IMR-90 (cell line): Measurements from ENCODE around the gene RAB4B. TPM values are rescaled to one million over a fixed set of nuclear protein-coding genes. Genes with fewer than 3 reads are reported as not detected.

ENCODE experiments used
- ATAC-seq: fragments of 200-7000 bp; cut with Tn5 transposase; 2 replicates; pipeline ENCODE4 v1.9.1; 2020; ENCODE audit warnings: low read depth, mild to moderate bottlenecking, moderate library complexity
- BruUV-seq: library from RNA; stranded (reverse); fragments of 400-500 nt; replicated peaks from 2 replicates; lab custom pipeline; 2021; lab: Mats Ljungman, UMichigan
- CTCF ChIA-PET: fragments of 300-600 bp; formaldehyde crosslinking; extraction: SDS; loops from one replicate; lab custom pipeline; 2021; ENCODE audit warnings: antibody characterized with exemption; lab: Yijun Ruan, JAX
- POLR2A ChIA-PET: fragments of 300-600 bp; sonication (Branson Sonifier 250); formaldehyde crosslinking; loops from one replicate; lab custom pipeline; 2022; ENCODE audit warnings: antibody characterized with exemption; ENCODE audit not compliant: unreplicated experiment; lab: Charles Lee
- DNase-seq: peaks from one replicate; pipeline ENCODE4 v3.0.0; 2013
- H2AFZ ChIP-seq: replicated peaks from 2 replicates; pipeline ENCODE3; 2013; ENCODE audit warnings: low read length, mild to moderate bottlenecking; ENCODE audit not compliant: poor library complexity
- H2AK5ac ChIP-seq: 2 replicates; pipeline ENCODE4 v1.6.1; 2013; ENCODE audit warnings: low read depth, low read length, inconsistent platforms
- H2AK9ac ChIP-seq: replicated peaks from 2 replicates; pipeline ENCODE3; 2013; ENCODE audit warnings: mild to moderate bottlenecking, low read depth, low read length, moderate library complexity; ENCODE audit not compliant: poor library complexity
- H2BK120ac ChIP-seq: 2 replicates; pipeline ENCODE4 v1.6.1; 2013; ENCODE audit warnings: low read depth, low read length, inconsistent platforms
- H2BK15ac ChIP-seq: 3 replicates; pipeline ENCODE4 v1.6.1; 2013; ENCODE audit warnings: low read depth, low read length, inconsistent platforms
- H2BK20ac ChIP-seq: 2 replicates; pipeline ENCODE4 v1.6.1; 2013; ENCODE audit warnings: low read depth, mild to moderate bottlenecking, inconsistent platforms, low read length, moderate library complexity
- H2BK5ac ChIP-seq: 2 replicates; pipeline ENCODE4 v1.6.1; 2013; ENCODE audit warnings: mild to moderate bottlenecking, low read depth, low read length, inconsistent platforms; ENCODE audit not compliant: poor library complexity, severe bottlenecking
- H3K14ac ChIP-seq: replicated peaks from 2 replicates; pipeline ENCODE4 v1.6.1; 2013; ENCODE audit warnings: low read depth, low read length, inconsistent platforms
- H3K18ac ChIP-seq: 2 replicates; pipeline ENCODE4 v1.6.1; 2013; ENCODE audit warnings: low read depth, low read length, control low read depth
- H3K23ac ChIP-seq: 2 replicates; pipeline ENCODE4 v1.6.1; 2013; ENCODE audit warnings: low read depth, low read length, inconsistent platforms
- H3K27ac ChIP-seq: 2 replicates; pipeline ENCODE4 v1.5.1; 2013; ENCODE audit warnings: mild to moderate bottlenecking, control low read depth, low read length; ENCODE audit not compliant: insufficient read depth
- H3K27me3 ChIP-seq: 2 replicates; pipeline ENCODE4 v1.6.1; 2013; ENCODE audit warnings: low read length; ENCODE audit not compliant: control insufficient read depth, insufficient read depth
- H3K36me3 ChIP-seq: 2 replicates; pipeline ENCODE4 v1.6.1; 2013; ENCODE audit warnings: low read length, mixed read lengths; ENCODE audit not compliant: control insufficient read depth, insufficient read depth
- H3K4ac ChIP-seq: 2 replicates; pipeline ENCODE4 v1.6.1; 2013; ENCODE audit warnings: low read depth, low read length, inconsistent platforms
- H3K4me1 ChIP-seq: 2 replicates; pipeline ENCODE4 v1.6.1; 2013; ENCODE audit warnings: low read length, mixed read lengths; ENCODE audit not compliant: control insufficient read depth, insufficient read depth
- H3K4me2 ChIP-seq: 2 replicates; pipeline ENCODE4 v1.6.1; 2013; ENCODE audit warnings: low read depth, mild to moderate bottlenecking, control low read depth, low read length, moderate library complexity
- H3K4me3 ChIP-seq: 2 replicates; pipeline ENCODE4 v1.5.1; 2013; ENCODE audit warnings: low read depth, mild to moderate bottlenecking, control low read depth, low read length, moderate library complexity; ENCODE audit not compliant: insufficient read depth
- H3K56ac ChIP-seq: 2 replicates; pipeline ENCODE4 v1.6.1; 2013; ENCODE audit warnings: low read length, inconsistent platforms; ENCODE audit not compliant: insufficient read depth; ENCODE audit errors: extremely low read depth
- H3K79me1 ChIP-seq, 2 experiments: 2 replicates each; pipeline ENCODE4 v1.6.1; 2013; ENCODE audit warnings: low read length in 2 of 2, inconsistent platforms in 1 of 2, low read depth in 1 of 2
- H3K9ac ChIP-seq: 2 replicates; pipeline ENCODE4 v1.6.1; 2013; ENCODE audit warnings: low read depth, low read length, control low read depth
- H3K9me1 ChIP-seq: 2 replicates; pipeline ENCODE4 v1.6.1; 2013; ENCODE audit warnings: low read length, inconsistent platforms; ENCODE audit not compliant: insufficient read depth
- H3K9me3 ChIP-seq: 2 replicates; pipeline ENCODE4 v1.6.1; 2013; ENCODE audit warnings: low read length; ENCODE audit not compliant: control insufficient read depth, insufficient read depth
- H4K20me1 ChIP-seq: 2 replicates; pipeline ENCODE4 v1.6.1; 2013; ENCODE audit warnings: low read length, inconsistent platforms; ENCODE audit not compliant: insufficient read depth
- H4K5ac ChIP-seq: 2 replicates; pipeline ENCODE4 v1.6.1; 2013; ENCODE audit warnings: mild to moderate bottlenecking, low read depth, low read length, control low read depth
- H4K8ac ChIP-seq, 2 experiments: 2 replicates each; pipeline ENCODE4 v1.6.1; 2013; ENCODE audit warnings: low read depth in 2 of 2, low read length in 2 of 2, control low read depth in 1 of 2, inconsistent platforms in 1 of 2
- H4K91ac ChIP-seq: 2 replicates; pipeline ENCODE4 v1.6.1; 2013; ENCODE audit warnings: low read depth, low read length, inconsistent platforms; ENCODE audit not compliant: insufficient read depth
- BHLHE40 ChIP-seq: fragments of 150-350 bp; IDR thresholded peaks from 2 replicates; pipeline ENCODE4 v1.6.1; 2016; ENCODE audit warnings: mild to moderate bottlenecking, low read depth, low read length
- CTCF ChIP-seq: conservative IDR thresholded peaks from 2 replicates; pipeline ENCODE4 v1.5.1; 2012; ENCODE audit warnings: mild to moderate bottlenecking, low read depth, low read length, improper control_type of control experiment
- MAFK ChIP-seq: IDR thresholded peaks from 2 replicates; pipeline ENCODE4 v1.6.1; 2012; ENCODE audit warnings: low read depth, low read length, improper control_type of control experiment
- MAZ ChIP-seq: IDR thresholded peaks from 2 replicates; pipeline ENCODE4 v1.6.1; 2012; ENCODE audit warnings: low read depth, mild to moderate bottlenecking, low read length, improper control_type of control experiment, moderate library complexity, borderline replicate concordance
- MXI1 ChIP-seq: IDR thresholded peaks from 2 replicates; pipeline ENCODE4 v1.6.1; 2012; ENCODE audit warnings: low read depth, mild to moderate bottlenecking, low read length, moderate library complexity, borderline replicate concordance
- NFE2L2 ChIP-seq: fragments of 150-350 bp; IDR thresholded peaks from 2 replicates; pipeline ENCODE4 v1.6.1; 2016; ENCODE audit warnings: low read depth, mild to moderate bottlenecking, low read length
- RAD21 ChIP-seq: IDR thresholded peaks from 2 replicates; pipeline ENCODE4 v1.6.1; 2012; ENCODE audit warnings: low read length, improper control_type of control experiment
- SMC3 ChIP-seq: fragments of 150-350 bp; IDR thresholded peaks from 2 replicates; pipeline ENCODE4 v1.6.1; 2016; ENCODE audit warnings: low read depth, mild to moderate bottlenecking, antibody characterized with exemption, low read length, moderate library complexity
- USF2 ChIP-seq: fragments of 150-350 bp; IDR thresholded peaks from 2 replicates; pipeline ENCODE4 v1.6.1; 2017; ENCODE audit warnings: mild to moderate bottlenecking, antibody characterized with exemption, low read length, low read depth
- WGBS, 2 experiments: methylation state at CpG; one replicate each; pipeline versions ENCODE4 v1.1.5 to v1.1.7; 2013; ENCODE audit warnings: missing lambda C conversion rate in 2 of 2; ENCODE audit not compliant: insufficient read length in 1 of 2; ENCODE audit errors: extremely low coverage in 2 of 2; 5-methylcytosine and 5-hydroxymethylcytosine counted together
- dilution Hi-C: fragments of 300-500 bp; cut with HindIII; formaldehyde crosslinking; loops from one replicate; pipeline ENCODE4 v1.14.3; 2018; ENCODE audit warnings: low sequenced_read_pairs; ENCODE audit not compliant: unreplicated experiment
- in situ Hi-C: fragments of 300-500 bp; cut with MboI; formaldehyde crosslinking; loops from 3 replicates; pipeline ENCODE4 v1.14.3; 2019; ENCODE audit warnings: low sequenced_read_pairs, inconsistent platforms, mixed read lengths
- intact Hi-C: fragments of 100-400 bp; cut with micrococcal nuclease; formaldehyde crosslinking; loops from 2 replicates; pipeline ENCODE4 v1.10.0; 2022
- polyA plus RNA-seq, 3 experiments: library from polyadenylated mRNA; depleted of rRNA; stranded (reverse); fragments of >200 nt; gene quantifications; 2 replicates each; pipeline ENCODE4 v1.2.3, GENCODE V29; 2012; ENCODE audit warnings: low replicate concordance in 1 of 3
- total RNA-seq: library from RNA; depleted of rRNA; stranded (reverse); fragments of >200 nt; gene quantifications from 2 replicates; pipeline ENCODE4 v1.2.3, GENCODE V29; 2012

RAB4B gene
- total and polyA plus RNA-seq, 2 of the 4 experiments (the other 2 are of a cell fraction) = 7.9 to 21.4 TPM

GRCh38 chr19:40806423-40807146 is 28.5 kb downstream of the RAB4B start:
- H4K91ac ChIP-seq = no peak overlapping the region
- peak overlapping the region; percentile 44; the same call in 1 of the 2 replicates for H2AK5ac ChIP-seq
- peaks cover 28% of the 10 kb centered on the region for H3K4me1 ChIP-seq
- H3K9me3 ChIP-seq = no peaks in the 10 kb centered on the region
- no peak overlapping the region for H3K4me3 ChIP-seq
- H3K4ac ChIP-seq = 0 out of 2 replicates have a peak overlapping the region, but pooled peaks have one; percentile 7
- peak overlapping the region; percentile 16 for H2AFZ ChIP-seq
- peaks cover 61% of the 10 kb centered on the region for H3K36me3 ChIP-seq
- H3K27ac ChIP-seq = no peak overlapping the region
- no peak overlapping the region for H2BK5ac ChIP-seq
- DNase-seq = peak; percentile 95
- peak overlapping the region; percentile 56 for H2AK9ac ChIP-seq
- 45% methylated on average over 9 of the region's 26 CpGs; no CpG with 5 or more reads in 1 of the 2 experiments for WGBS, 2 experiments
- H3K14ac ChIP-seq = no peak overlapping the region
- no TSS peak for BruUV-seq
- peaks cover 24 to 88% of the 10 kb centered on the region in 2 experiments for H3K79me1 ChIP-seq
- peak overlapping the region; percentile 18; the same call in 1 of the 2 replicates for H3K23ac ChIP-seq
- no peak overlapping the region for H2BK20ac ChIP-seq
- peak overlapping the region in 1 of 2 experiments; percentile 1; a peak in 1 of 4 replicates for H4K8ac ChIP-seq
- TF ChIP-seq SMC3 (peak; percentile 74), MXI1 (peak; percentile 73; the same call in 1 of the 2 replicates), NFE2L2 (no peak), MAFK (no peak), USF2 (no peak), RAD21 (peak; percentile 61), CTCF (peak; percentile 92), MAZ (peak; percentile 98), BHLHE40 (peak; percentile 83)
- dilution Hi-C loops = no loop called here
- no peak overlapping the region for H2BK15ac ChIP-seq
- intact Hi-C loops = loop anchor here (5.0 kb wide), 1 partner anchor 144 kb away; no protein-coding TSS in a partner anchor
- H3K4me2 ChIP-seq = peak overlapping the region; percentile 9; the same call in 1 of the 2 replicates
- H3K18ac ChIP-seq = no peak overlapping the region
- H3K9ac ChIP-seq = no peak overlapping the region
- peaks cover 30% of the 10 kb centered on the region for H3K9me1 ChIP-seq
- no peaks in the 10 kb centered on the region for H3K27me3 ChIP-seq
- no peak overlapping the region for H3K56ac ChIP-seq
- POLR2A ChIA-PET = interaction anchor here (0.6 kb wide), 1 partner anchor 52 kb away, joined by 4 read pairs; no protein-coding TSS in a partner anchor
- CTCF ChIA-PET = interaction anchor here (0.8 to 1.5 kb wide), 6 partner anchors 8 to 73 kb away, joined by 3 to 5 read pairs (median 3); partner anchors contain the start of gene EGLN2
- ATAC-seq = peak; percentile 48
- H4K5ac ChIP-seq = no peak overlapping the region
- in situ Hi-C loops = loop anchor here (5.0 kb wide), 1 partner anchor 144 kb away; no protein-coding TSS in a partner anchor
- H2BK120ac ChIP-seq = no peak overlapping the region
- H4K20me1 ChIP-seq = peaks cover 81% of the 10 kb centered on the region
